Endodermal cell (in vitro differentiated cells): ENCODE results near the gene OPCML. TPM values are rescaled to one million over a fixed set of nuclear protein-coding genes. Genes with fewer than 3 reads are reported as not detected.

Experiments
- DNase-seq: peaks from one replicate; pipeline ENCODE4 v3.0.0-alpha.2; 2017
- H3K27ac ChIP-seq: 2 replicates; pipeline ENCODE4 v1.5.1; 2013; ENCODE audit warnings: mild to moderate bottlenecking, low read depth, low read length, moderate library complexity
- H3K27me3 ChIP-seq: 2 replicates; pipeline ENCODE4 v1.6.1; 2013; ENCODE audit warnings: mild to moderate bottlenecking, low read length, moderate library complexity; ENCODE audit not compliant: insufficient read depth, control insufficient read depth, poor library complexity, severe bottlenecking
- H3K36me3 ChIP-seq: 2 replicates; pipeline ENCODE4 v1.7.0; 2013; ENCODE audit warnings: mild to moderate bottlenecking, low read length, moderate library complexity; ENCODE audit not compliant: control insufficient read depth, insufficient read depth
- H3K4me1 ChIP-seq: one replicate; pipeline ENCODE4 v1.7.0; 2013; ENCODE audit warnings: low read length; ENCODE audit not compliant: control insufficient read depth, insufficient read depth
- H3K4me3 ChIP-seq: 2 replicates; pipeline ENCODE4 v1.5.1; 2013; ENCODE audit warnings: mild to moderate bottlenecking, low read length, moderate library complexity
- H3K9ac ChIP-seq: 2 replicates; pipeline ENCODE4 v1.6.1; 2013; ENCODE audit warnings: mild to moderate bottlenecking, low read length, moderate library complexity; ENCODE audit not compliant: poor library complexity, severe bottlenecking; ENCODE audit errors: extremely low read depth
- H3K9me3 ChIP-seq: 2 replicates; pipeline ENCODE4 v1.6.1; 2013; ENCODE audit warnings: mild to moderate bottlenecking, low read length, moderate library complexity; ENCODE audit not compliant: control insufficient read depth
- H3K27ac Mint-ChIP-seq: 2 replicates; pipeline ENCODE4 v1.8.0; 2020; ENCODE audit warnings: mixed read lengths
- H3K27me3 Mint-ChIP-seq: 2 replicates; pipeline ENCODE4 v1.8.0; 2021; ENCODE audit warnings: mild to moderate bottlenecking, mixed read lengths; ENCODE audit not compliant: insufficient read depth
- H3K36me3 Mint-ChIP-seq: 2 replicates; pipeline ENCODE4 v1.8.0; 2020; ENCODE audit warnings: low read depth, mixed read lengths
- H3K4me1 Mint-ChIP-seq: 2 replicates; pipeline ENCODE4 v1.8.0; 2020; ENCODE audit warnings: mixed read lengths
- H3K4me3 Mint-ChIP-seq: 2 replicates; pipeline ENCODE4 v1.8.0; 2020; ENCODE audit warnings: mild to moderate bottlenecking, moderate library complexity, mixed read lengths
- H3K9me3 Mint-ChIP-seq: 2 replicates; pipeline ENCODE4 v1.8.0; 2020; ENCODE audit warnings: mild to moderate bottlenecking, mixed read lengths
- WGBS, 2 experiments: methylation state at CpG; one replicate each; pipeline versions ENCODE4 v1.1.5 to v1.1.7; 2013; ENCODE audit warnings: missing lambda C conversion rate in 2 of 2, mixed read lengths in 1 of 2; ENCODE audit not compliant: insufficient coverage in 1 of 2, insufficient read length in 1 of 2; 5-methylcytosine and 5-hydroxymethylcytosine counted together
- total RNA-seq, 2 donors: library from RNA; stranded (reverse); fragmentation: NEBNext Ultra II Directional in 1 of 2; extraction: Animal tissue kit (Norgen Biotek cat#: 25700) in 1 of 2; gene quantifications; 2 replicates in 1 of 2; 3 replicates in 1 of 2; pipeline ENCODE4 v1.2.1, GENCODE V29; 2021
- TF ChIP-seq, protein P1 (sequence below): fragments of 200-600 bp; sonication (generic); conservative IDR thresholded peaks from 2 replicates; pipeline ENCODE4 v1.5.0; 2021; ENCODE audit warnings: antibody characterized with exemption, mild to moderate bottlenecking

The OPCML gene
- total RNA-seq, 2 donors from 2014 or later, result 0.49 to 0.86 TPM

DNA sequence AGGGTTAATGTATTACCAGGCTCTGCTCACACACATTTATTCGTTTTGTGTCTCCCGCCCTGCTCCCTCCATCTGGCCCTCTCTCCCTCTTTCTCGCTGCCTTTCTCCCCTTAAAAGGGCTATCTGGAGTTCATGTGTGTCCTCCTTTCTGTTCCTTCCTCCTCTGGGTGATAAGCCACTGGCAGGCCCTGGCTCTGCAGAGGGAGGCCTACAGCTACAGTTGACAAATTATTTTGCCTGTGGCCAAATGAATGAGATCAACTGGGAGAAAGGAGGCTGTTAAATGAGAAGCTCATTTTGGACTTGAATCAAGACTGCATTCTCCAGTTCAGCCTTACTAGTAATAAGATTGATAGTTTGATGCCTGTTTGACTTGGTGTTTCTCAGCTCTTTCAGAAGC is 17.5 kb upstream of the OPCML start:
- Histone ChIP-seq H3K27ac (no peak overlapping the region), H3K4me3 (no peak overlapping the region), H3K36me3 (no peaks in the 10 kb centered on the region), H3K9me3 (no peaks in the 10 kb centered on the region), H3K4me1 (peaks cover 3% of the 10 kb centered on the region), H3K27me3 (no peaks in the 10 kb centered on the region), H3K9ac (no peak overlapping the region)
- H3K4me1 Mint-ChIP-seq, result peaks cover 6% of the 10 kb centered on the region
- no peaks in the 10 kb centered on the region for H3K9me3 Mint-ChIP-seq
- no peak for DNase-seq
- no peak overlapping the region for H3K27ac Mint-ChIP-seq
- H3K27me3 Mint-ChIP-seq, result no peaks in the 10 kb centered on the region
- TF ChIP-seq, protein P1, sequence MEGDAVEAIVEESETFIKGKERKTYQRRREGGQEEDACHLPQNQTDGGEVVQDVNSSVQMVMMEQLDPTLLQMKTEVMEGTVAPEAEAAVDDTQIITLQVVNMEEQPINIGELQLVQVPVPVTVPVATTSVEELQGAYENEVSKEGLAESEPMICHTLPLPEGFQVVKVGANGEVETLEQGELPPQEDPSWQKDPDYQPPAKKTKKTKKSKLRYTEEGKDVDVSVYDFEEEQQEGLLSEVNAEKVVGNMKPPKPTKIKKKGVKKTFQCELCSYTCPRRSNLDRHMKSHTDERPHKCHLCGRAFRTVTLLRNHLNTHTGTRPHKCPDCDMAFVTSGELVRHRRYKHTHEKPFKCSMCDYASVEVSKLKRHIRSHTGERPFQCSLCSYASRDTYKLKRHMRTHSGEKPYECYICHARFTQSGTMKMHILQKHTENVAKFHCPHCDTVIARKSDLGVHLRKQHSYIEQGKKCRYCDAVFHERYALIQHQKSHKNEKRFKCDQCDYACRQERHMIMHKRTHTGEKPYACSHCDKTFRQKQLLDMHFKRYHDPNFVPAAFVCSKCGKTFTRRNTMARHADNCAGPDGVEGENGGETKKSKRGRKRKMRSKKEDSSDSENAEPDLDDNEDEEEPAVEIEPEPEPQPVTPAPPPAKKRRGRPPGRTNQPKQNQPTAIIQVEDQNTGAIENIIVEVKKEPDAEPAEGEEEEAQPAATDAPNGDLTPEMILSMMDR, result no peak
- no peak overlapping the region for H3K4me3 Mint-ChIP-seq
- WGBS, 2 experiments, result 85 to 87% methylated on average over 3 of the region's 3 CpGs
- H3K36me3 Mint-ChIP-seq, result no peaks in the 10 kb centered on the region

DNA sequence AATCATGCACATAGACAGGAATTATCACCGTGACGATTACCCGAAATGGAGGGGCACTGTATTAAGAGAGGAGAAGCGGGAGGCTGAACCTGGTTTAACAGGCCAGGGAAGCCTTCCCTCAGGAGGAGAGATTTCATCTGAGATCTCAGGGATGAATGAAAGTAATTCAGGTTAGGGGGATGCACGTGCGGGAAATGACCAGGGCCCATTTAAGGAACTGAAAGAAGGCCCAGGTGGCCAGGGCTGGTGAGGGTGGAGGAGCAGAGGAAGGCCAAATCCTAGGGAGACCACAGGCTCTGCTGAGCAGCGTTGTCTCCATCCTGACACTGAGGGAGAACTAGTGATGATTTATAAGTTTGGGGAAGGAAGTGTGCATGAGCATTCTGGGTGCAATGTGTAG is 16.3 kb upstream of the OPCML start:
- WGBS, 2 experiments, result 92 to 95% methylated on average over 7 of the region's 7 CpGs
- H3K9ac ChIP-seq, result no peak overlapping the region
- no peaks in the 10 kb centered on the region for H3K27me3 ChIP-seq
- no peak for DNase-seq
- Mint-ChIP-seq H3K27me3 (no peaks in the 10 kb centered on the region), H3K27ac (no peak overlapping the region), H3K9me3 (no peaks in the 10 kb centered on the region), H3K4me3 (no peak overlapping the region), H3K36me3 (no peaks in the 10 kb centered on the region), H3K4me1 (peaks cover 8% of the 10 kb centered on the region)
- no peaks in the 10 kb centered on the region for H3K9me3 ChIP-seq
- TF ChIP-seq, protein P1, result no peak
- H3K4me3 ChIP-seq, result no peak overlapping the region
- no peak overlapping the region for H3K27ac ChIP-seq
- H3K4me1 ChIP-seq, result peaks cover 3% of the 10 kb centered on the region
- no peaks in the 10 kb centered on the region for H3K36me3 ChIP-seq

DNA sequence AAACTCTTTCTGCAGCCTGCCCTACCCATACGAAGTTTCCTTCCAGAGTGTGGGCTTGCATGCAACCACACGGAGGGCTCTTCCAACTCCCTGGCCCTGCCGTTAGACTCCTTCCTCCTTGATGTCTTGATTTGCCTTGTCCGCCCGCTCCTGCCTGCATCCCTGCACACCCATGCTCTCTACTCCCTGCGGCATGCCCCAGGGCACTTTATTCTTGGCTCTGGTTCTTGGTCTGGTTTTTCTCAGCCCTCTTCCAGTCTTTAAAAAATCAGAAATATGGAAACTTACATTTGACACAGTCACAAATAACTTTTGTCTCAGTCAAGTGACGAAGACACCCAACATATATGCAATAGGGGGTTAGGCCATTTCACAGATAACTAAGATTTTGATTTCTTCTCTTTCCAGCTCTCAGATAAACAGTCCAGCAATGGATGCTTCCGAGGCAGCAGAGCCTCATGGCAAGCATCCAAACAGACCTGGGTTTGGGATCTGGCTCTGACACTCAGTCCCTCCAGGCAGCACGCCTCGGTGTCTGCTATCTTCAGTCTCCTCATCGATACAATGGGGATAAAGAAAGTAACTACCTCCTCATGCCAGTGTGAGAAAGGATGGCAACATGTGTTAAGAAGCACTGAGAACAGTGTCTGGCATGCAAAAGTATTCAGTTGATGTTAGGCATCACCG is 15.7 kb upstream of the OPCML start:
- Histone ChIP-seq H3K27me3 (no peaks in the 10 kb centered on the region), H3K9ac (no peak overlapping the region), H3K27ac (no peak overlapping the region), H3K4me3 (no peak overlapping the region), H3K36me3 (no peaks in the 10 kb centered on the region), H3K9me3 (no peaks in the 10 kb centered on the region), H3K4me1 (peaks cover 3% of the 10 kb centered on the region)
- no peak for DNase-seq
- Mint-ChIP-seq H3K4me3 (no peak overlapping the region), H3K27ac (no peak overlapping the region), H3K4me1 (peaks cover 8% of the 10 kb centered on the region), H3K27me3 (no peaks in the 10 kb centered on the region), H3K36me3 (no peaks in the 10 kb centered on the region), H3K9me3 (no peaks in the 10 kb centered on the region)
- TF ChIP-seq, protein P1, result no peak
- 83 to 89% methylated on average over 10 to 12 of the region's 12 CpGs for WGBS, 2 experiments
